IPS-18a (cell line): ENCODE results near the gene HBA2.
"Not testable (repeated sequence)": the region's sequence is repeated elsewhere in the genome, so short reads cannot be mapped to it uniquely, and the experiment has no call there.

Experiments
- H3K27ac ChIP-seq: one replicate; pipeline ENCODE4 v1.5.1; 2013; ENCODE audit warnings: low read length
- H3K27me3 ChIP-seq: one replicate; pipeline ENCODE4 v1.6.1; 2013; ENCODE audit warnings: mild to moderate bottlenecking, low read length; ENCODE audit not compliant: control insufficient read depth, insufficient read depth
- H3K36me3 ChIP-seq: one replicate; pipeline ENCODE4 v1.6.1; 2013; ENCODE audit warnings: low read depth, low read length; ENCODE audit not compliant: control insufficient read depth
- H3K4me1 ChIP-seq: one replicate; pipeline ENCODE4 v1.6.1; 2013; ENCODE audit warnings: low read depth, low read length; ENCODE audit not compliant: control insufficient read depth
- H3K4me3 ChIP-seq: one replicate; pipeline ENCODE4 v1.5.1; 2013; ENCODE audit warnings: low read length
- H3K9ac ChIP-seq: one replicate; pipeline ENCODE4 v1.6.1; 2013; ENCODE audit warnings: mild to moderate bottlenecking, low read length, moderate library complexity
- H3K9me3 ChIP-seq: one replicate; pipeline ENCODE4 v1.6.1; 2013; ENCODE audit warnings: low read depth, low read length; ENCODE audit not compliant: control insufficient read depth

HBA2 gene

DNA sequence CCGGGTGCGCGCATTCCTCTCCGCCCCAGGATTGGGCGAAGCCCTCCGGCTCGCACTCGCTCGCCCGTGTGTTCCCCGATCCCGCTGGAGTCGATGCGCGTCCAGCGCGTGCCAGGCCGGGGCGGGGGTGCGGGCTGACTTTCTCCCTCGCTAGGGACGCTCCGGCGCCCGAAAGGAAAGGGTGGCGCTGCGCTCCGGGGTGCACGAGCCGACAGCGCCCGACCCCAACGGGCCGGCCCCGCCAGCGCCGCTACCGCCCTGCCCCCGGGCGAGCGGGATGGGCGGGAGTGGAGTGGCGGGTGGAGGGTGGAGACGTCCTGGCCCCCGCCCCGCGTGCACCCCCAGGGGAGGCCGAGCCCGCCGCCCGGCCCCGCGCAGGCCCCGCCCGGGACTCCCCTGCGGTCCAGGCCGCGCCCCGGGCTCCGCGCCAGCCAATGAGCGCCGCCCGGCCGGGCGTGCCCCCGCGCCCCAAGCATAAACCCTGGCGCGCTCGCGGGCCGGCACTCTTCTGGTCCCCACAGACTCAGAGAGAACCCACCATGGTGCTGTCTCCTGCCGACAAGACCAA lies at the start of gene HBA2:
Gene HBA2, plus strand, starts transcription at position 503 of the 568 bp plus-strand sequence. Its CDS starts 37 bp downstream, at position 540.
- H3K9me3 ChIP-seq, H3K27ac ChIP-seq, H3K36me3 ChIP-seq, H3K4me3 ChIP-seq, H3K4me1 ChIP-seq, H3K9ac ChIP-seq: not testable (repeated sequence)
- peaks cover 87% of the 10 kb centered on the region for H3K27me3 ChIP-seq

DNA sequence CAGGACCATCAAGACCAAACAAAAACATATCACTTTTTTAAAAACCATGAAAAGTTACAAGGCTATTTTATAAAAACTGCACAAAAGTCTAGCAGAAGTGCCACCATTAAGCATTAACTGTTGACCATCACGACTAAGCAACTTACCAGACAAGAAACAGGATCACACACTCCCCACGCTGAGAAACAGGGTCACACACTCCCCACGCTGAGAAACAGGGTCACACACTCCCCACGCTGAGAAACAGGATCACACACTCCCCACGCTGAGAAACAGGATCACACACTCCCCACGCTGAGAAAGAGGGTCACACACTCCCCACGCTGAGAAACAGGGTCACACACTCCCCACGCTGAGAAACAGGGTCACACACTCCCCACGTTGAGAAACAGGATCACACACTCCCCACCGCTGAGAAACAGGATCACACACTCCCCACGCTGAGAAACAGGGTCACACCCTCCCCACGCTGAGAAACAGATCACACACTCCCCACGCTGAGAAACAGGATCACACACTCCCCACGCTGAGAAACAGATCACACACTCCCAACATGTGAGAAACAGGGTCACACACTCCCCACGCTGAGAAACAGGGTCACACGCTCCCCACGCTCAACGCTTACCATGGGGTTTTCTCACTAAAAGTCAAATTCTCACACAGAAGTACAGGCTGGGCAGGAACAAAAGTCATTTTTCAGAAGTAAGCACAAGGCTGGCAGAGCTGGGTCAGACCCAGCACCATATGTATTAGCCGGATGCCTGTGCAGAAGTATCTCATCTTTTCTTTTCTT lies 48.9 kb upstream of the HBA2 start:
- H3K4me1 ChIP-seq, H3K9me3 ChIP-seq, H3K27ac ChIP-seq, H3K9ac ChIP-seq, H3K4me3 ChIP-seq, H3K36me3 ChIP-seq, H3K27me3 ChIP-seq: not testable (repeated sequence)

DNA sequence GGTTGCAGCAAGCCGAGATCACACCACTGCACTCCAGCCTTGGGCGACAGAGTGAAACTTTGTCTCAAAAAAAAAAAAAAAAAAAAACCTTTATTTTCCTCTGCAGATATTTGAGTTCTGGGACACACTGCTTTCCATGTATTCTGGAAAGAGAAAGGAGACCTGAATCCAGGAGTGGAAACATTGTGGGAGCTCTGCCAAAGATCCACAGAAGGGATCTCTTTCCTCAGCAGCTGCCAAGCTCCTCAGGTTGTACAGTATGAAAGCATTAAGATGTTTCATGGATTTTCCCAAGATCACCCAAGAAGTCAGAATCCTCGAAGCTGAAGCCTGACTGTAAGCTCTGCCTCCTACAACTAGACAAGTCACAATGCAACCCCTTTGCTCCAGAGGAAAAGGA lies 47.7 kb upstream of the HBA2 start:
- Histone ChIP-seq H3K27ac (no peak overlapping the region), H3K36me3 (no peaks in the 10 kb centered on the region), H3K27me3 (no peaks in the 10 kb centered on the region), H3K4me1 (no peaks in the 10 kb centered on the region), H3K4me3 (no peak overlapping the region), H3K9ac (no peak overlapping the region), H3K9me3 (no peaks in the 10 kb centered on the region)

DNA sequence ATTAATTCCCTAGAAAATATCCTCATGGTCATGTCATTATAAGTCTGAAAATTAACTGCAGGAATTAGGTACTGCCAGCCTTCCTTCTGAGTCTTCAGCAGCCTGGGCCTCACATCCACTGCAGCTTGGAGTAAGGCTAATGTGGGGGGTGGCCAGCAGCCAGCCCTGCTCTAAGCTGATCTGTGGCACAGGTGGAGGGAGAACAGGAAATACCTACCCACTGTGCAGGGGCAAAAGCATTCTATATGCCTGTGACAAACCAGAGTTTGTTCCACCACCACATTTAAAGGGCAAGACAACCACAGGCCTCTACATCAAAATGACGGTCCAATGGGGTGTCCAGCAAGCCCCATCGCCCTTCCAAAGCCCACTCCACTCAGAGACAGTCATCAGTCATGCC lies 43.6 kb upstream of the HBA2 start:
- Histone ChIP-seq H3K36me3 (no peaks in the 10 kb centered on the region), H3K27ac (no peak overlapping the region), H3K9ac (no peak overlapping the region), H3K27me3 (no peaks in the 10 kb centered on the region), H3K4me1 (no peaks in the 10 kb centered on the region), H3K9me3 (no peaks in the 10 kb centered on the region), H3K4me3 (no peak overlapping the region)

DNA sequence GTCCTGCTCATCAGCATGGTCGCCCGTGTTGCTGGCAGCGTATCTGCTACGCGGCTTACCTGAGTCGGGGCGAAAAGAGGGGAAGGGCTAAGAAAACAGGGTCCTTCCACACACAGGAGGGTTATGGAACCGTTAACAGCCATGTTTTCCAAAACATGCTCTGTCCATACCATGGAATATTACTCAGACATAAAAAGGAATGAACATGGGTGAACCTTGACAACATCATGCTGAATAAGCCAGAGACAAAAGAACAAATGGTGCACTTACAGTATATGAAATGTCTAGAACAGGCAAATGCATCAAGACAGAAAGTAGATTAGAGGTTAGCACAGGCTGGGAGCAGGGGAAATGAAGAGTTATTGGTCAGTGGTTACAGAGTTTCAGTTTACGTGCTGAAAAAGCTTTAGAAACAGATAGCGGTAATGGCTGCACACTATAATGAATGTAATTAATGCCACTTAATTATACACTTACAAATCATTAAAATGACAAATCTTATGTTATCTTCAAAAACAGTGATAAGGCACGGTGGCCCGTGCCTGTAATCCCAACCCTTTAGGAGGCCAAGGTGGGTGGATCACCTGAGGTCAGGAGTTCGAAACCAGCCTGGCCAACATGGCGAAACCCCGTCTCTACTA lies 42.0 kb upstream of the HBA2 start:
- Histone ChIP-seq H3K9me3 (no peaks in the 10 kb centered on the region), H3K27ac (no peak overlapping the region)

DNA sequence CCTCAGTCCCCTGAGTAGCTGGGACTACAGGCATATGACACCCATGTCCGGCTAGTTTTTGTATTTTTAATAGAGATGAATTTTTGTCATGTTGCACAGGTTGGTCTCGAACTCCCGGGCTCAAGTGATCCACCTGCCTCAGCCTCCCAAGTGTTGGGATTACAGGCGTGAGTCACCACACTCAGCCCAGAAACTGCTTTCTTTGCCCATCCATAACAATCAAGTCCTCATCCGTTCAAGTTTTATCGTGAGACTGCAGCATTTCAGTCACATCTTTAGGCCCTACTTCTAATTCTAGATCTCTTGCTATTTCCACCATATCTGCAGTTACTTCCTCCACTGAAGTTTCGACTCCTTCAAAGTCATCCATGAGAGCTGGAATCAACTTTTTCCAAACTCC lies 40.6 kb upstream of the HBA2 start:
- H3K36me3 ChIP-seq: no peaks in the 10 kb centered on the region
- no peaks in the 10 kb centered on the region for H3K27me3 ChIP-seq
- no peak overlapping the region for H3K4me3 ChIP-seq
- no peak overlapping the region for H3K9ac ChIP-seq
- no peak overlapping the region for H3K27ac ChIP-seq
- no peaks in the 10 kb centered on the region for H3K4me1 ChIP-seq
- H3K9me3 ChIP-seq: no peaks in the 10 kb centered on the region

More for the DNA sequence above, 42.0 kb upstream of the HBA2 start:
- no peak overlapping the region for H3K9ac ChIP-seq
- no peak overlapping the region for H3K4me3 ChIP-seq
- no peaks in the 10 kb centered on the region for H3K27me3 ChIP-seq
- no peaks in the 10 kb centered on the region for H3K36me3 ChIP-seq
- H3K4me1 ChIP-seq: no peaks in the 10 kb centered on the region

DNA sequence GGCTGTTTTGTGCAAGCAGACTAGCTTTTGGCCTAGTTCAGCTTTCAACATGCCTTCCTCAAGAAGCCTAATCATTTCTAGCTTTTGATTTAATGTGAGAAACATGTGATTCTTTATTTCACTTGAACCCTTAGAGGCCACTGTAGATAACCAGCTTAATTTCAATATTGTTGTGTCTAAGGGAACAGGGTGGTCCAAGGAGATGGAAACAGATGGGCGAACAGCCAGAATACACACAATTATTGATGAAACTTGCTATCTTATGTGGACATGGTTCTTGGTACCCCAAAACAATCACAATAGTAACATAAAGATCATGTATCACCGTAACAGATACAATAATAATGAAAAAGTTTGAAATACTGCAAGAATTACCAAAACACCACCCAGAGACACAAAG lies 39.0 kb upstream of the HBA2 start:
- no peaks in the 10 kb centered on the region for H3K9me3 ChIP-seq
- no peak overlapping the region for H3K4me3 ChIP-seq
- no peaks in the 10 kb centered on the region for H3K4me1 ChIP-seq
- H3K27me3 ChIP-seq: no peaks in the 10 kb centered on the region
- no peaks in the 10 kb centered on the region for H3K36me3 ChIP-seq
- H3K9ac ChIP-seq: no peak overlapping the region
- H3K27ac ChIP-seq: no peak overlapping the region

DNA sequence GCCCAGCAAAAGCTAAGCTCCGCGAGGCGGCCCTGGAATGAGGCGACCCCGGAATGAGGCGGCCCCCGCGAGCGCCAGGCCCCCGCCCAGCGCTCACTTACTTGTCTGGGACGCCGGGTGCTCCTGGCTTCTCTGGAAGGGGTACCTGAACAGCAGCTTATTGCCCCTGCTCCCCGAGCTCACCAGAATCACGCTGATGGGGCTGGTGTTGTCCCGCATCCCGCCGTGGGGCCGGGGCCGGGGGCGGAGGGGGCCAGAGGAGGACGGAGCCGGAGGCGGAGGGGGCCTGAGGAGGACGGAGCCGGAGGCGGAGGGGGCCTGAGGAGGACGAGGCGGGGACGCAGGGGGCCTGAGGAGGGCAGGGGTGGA lies 34.6 kb upstream of the HBA2 start:
- H3K9ac ChIP-seq: peak overlapping the region; percentile 60
- H3K4me3 ChIP-seq: peak overlapping the region; percentile 62
- no peaks in the 10 kb centered on the region for H3K27me3 ChIP-seq
- H3K9me3 ChIP-seq: no peaks in the 10 kb centered on the region
- H3K27ac ChIP-seq: peak overlapping the region; percentile 45
- H3K4me1 ChIP-seq: no peaks in the 10 kb centered on the region
- no peaks in the 10 kb centered on the region for H3K36me3 ChIP-seq

DNA sequence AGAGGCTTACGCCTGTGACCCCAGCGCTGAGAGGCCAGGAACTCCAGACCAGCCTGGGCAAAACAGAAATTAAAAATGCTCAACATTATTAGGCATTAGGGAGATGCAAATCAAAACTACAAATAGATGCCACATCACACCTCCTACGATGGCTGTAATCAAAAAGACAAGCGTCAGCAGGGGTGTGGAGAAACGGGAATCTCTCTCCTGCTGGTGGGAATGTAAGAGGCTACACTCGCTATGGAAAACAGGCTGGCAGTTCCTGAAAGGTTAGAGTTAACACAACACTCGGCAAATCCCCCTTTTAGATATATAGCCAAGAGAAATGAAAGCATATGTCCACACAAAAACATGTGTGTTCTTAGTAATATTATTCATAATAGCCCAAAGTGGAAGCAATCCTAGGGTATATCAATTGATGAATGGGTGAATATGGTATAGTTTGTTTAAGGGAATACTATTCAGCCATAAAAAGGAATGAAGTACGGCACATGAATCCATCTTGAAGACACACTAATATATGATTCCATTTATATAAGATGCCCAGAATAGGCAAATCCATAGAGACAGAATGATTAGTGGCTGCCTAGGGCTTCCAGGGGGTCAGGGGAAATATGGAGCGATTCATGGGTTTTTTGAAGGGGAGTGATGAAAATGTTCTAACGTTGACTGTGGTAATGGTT lies 32.4 kb upstream of the HBA2 start:
- H3K4me3 ChIP-seq: no peak overlapping the region
- H3K27me3 ChIP-seq: no peaks in the 10 kb centered on the region
- no peaks in the 10 kb centered on the region for H3K36me3 ChIP-seq
- no peaks in the 10 kb centered on the region for H3K9me3 ChIP-seq
- H3K9ac ChIP-seq: no peak overlapping the region
- H3K27ac ChIP-seq: no peak overlapping the region
- no peaks in the 10 kb centered on the region for H3K4me1 ChIP-seq

DNA sequence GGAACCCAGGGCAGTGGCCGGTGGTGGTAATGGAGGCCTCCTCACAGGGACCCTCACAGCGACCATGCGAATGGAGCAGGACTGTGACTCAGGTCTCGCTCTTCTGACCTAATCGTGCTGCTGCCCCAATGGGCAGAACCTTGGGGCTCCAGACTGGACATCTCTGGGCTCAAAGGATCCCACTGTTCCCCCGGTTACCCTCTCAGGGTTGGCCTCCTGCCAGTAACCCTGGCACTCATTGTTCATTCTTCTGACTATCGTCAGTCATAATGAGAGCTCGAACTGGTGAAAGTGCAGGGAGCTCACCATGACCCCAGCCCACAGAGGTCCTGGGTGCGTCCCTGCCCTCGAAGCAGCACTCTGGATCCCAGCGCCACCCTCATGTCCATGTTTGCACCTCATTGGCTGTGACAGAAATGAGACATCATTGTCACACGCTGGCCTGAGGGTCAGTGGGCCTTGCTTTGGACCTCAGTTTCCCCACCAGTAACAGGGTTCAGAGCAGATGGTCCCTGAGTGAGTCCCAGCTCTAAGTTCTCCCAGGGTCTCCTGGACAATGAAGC lies 30.2 kb upstream of the HBA2 start:
- H3K9ac ChIP-seq: no peak overlapping the region
- no peak overlapping the region for H3K4me3 ChIP-seq

DNA sequence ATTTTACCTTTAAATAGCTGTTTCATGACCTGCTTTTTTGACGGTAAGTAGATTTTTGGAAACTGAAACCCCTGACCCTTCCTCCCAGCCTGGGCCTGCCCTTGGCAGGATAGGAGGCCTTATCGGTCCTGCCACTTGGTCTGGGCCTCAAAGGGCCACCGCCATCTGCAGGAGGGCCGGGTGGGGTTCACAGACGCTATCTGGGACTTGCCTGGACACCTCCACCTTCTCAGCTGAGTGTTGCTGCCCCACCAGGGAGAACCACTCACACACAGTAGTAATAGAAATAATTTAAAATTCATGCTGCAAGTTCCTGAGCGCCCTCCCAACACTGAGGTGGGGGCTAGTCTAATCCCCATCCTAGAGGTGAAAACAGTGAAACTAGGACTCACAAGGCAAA lies 29.6 kb upstream of the HBA2 start:
- Histone ChIP-seq H3K4me3 (no peak overlapping the region), H3K9me3 (no peaks in the 10 kb centered on the region), H3K4me1 (no peaks in the 10 kb centered on the region), H3K27me3 (no peaks in the 10 kb centered on the region), H3K36me3 (no peaks in the 10 kb centered on the region), H3K27ac (no peak overlapping the region), H3K9ac (no peak overlapping the region)

More for the DNA sequence above, 30.2 kb upstream of the HBA2 start:
- no peaks in the 10 kb centered on the region for H3K36me3 ChIP-seq
- H3K27me3 ChIP-seq: no peaks in the 10 kb centered on the region
- no peaks in the 10 kb centered on the region for H3K4me1 ChIP-seq
- H3K9me3 ChIP-seq: no peaks in the 10 kb centered on the region
- H3K27ac ChIP-seq: no peak overlapping the region
